Measurements from ENCODE around the gene RHBG. TPM values are rescaled to one million over a fixed set of nuclear protein-coding genes. Genes with fewer than 3 reads are reported as not detected.

Gene RHBG
- total RNA-seq, 1 experiment from 2014 or later = 5.7 TPM

DNA sequence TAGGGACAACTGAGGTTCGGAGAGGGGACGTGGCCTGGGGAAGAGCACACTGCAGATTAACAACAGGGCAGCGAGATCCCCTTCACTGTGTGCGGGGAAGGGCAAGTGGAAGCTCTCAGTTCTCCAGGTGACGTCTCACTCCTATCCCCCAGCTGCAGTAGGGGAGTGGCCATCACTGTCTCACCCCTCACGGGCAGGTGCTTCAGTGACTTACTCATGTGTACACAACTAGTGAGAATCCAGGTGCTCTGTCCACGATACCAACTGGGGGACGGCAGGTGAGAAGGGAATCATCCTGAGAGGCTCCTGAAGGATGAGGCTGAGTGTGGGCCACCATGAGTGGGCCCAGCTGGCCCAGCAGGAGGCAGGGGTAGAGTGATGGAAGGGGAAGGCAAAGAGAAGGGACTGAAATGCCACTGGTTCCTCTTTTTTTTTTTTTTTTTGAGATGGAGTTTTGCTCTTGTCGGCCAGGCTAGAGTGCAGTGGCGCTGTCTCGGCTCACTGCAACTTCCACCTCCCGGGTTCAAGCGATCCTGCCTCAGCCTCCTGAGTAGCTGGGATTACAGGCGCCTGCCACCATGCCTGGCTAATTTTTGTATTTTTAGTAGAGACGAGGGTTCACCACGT, 25.9 kb downstream of the RHBG start:
- H3K4me2 ChIP-seq (ENCODE audit: low read length) = no peak overlapping the region
- H3K9ac ChIP-seq (ENCODE audit: low read length) = no peak overlapping the region
- H3K4me1 ChIP-seq (ENCODE audit: control insufficient read depth in 1 of 2, insufficient read depth in 2 of 2, low read length in 2 of 2) = peaks cover 14 to 53% of the 10 kb centered on the region in 2 experiments
- H3K79me2 ChIP-seq (ENCODE audit: insufficient read depth, low read length) = no peaks in the 10 kb centered on the region
- intact Hi-C loops (cut with micrococcal nuclease) = no loop called here
- no peak for DNase-seq (ENCODE audit: low read depth, low spot score)
- no peaks in the 10 kb centered on the region for H3K27me3 ChIP-seq (ENCODE audit: insufficient read depth, low read length)
- no TSS peak for BruUV-seq (replicated peaks)
- H4K20me1 ChIP-seq (ENCODE audit: insufficient read depth) = no peaks in the 10 kb centered on the region
- H3K27ac ChIP-seq (ENCODE audit: low read depth, low read length) = no peak overlapping the region
- ChIA-PET CTCF (interaction anchor here (3.0 kb wide), 1 partner anchor 9 kb away, joined by 21 read pairs; no protein-coding TSS in a partner anchor), RAD21 (ENCODE audit: low non-redundant PET in 1 of 2, low total read pairs in 2 of 2, uncharacterized antibody in 2 of 2, unreplicated experiment in 2 of 2) (no interaction called here), POLR2A (no interaction called here)
- no peaks in the 10 kb centered on the region for H3K36me3 ChIP-seq (ENCODE audit: control insufficient read depth in 1 of 2, insufficient read depth in 2 of 2, low read length in 2 of 2)
- no peak for ATAC-seq
- H3K9me2 ChIP-seq (ENCODE audit: insufficient read depth) = no peaks in the 10 kb centered on the region
- H3K9me3 ChIP-seq (ENCODE audit: control insufficient read depth in 1 of 2, insufficient read depth in 1 of 2, low read depth in 1 of 2, low read length in 2 of 2) = no peaks in the 10 kb centered on the region
- H3K4me3 ChIP-seq (replicated peaks in 1 of 2; ENCODE audit: low read depth in 1 of 2, low read length in 2 of 2) = no peak overlapping the region
- no peak for TF ChIP-seq SP1 (IDR thresholded peaks at IDR 0.05; ENCODE audit: low read depth)
- TF ChIP-seq, protein P1, sequence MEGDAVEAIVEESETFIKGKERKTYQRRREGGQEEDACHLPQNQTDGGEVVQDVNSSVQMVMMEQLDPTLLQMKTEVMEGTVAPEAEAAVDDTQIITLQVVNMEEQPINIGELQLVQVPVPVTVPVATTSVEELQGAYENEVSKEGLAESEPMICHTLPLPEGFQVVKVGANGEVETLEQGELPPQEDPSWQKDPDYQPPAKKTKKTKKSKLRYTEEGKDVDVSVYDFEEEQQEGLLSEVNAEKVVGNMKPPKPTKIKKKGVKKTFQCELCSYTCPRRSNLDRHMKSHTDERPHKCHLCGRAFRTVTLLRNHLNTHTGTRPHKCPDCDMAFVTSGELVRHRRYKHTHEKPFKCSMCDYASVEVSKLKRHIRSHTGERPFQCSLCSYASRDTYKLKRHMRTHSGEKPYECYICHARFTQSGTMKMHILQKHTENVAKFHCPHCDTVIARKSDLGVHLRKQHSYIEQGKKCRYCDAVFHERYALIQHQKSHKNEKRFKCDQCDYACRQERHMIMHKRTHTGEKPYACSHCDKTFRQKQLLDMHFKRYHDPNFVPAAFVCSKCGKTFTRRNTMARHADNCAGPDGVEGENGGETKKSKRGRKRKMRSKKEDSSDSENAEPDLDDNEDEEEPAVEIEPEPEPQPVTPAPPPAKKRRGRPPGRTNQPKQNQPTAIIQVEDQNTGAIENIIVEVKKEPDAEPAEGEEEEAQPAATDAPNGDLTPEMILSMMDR (IDR thresholded peaks at IDR 0.05 in 2 of 3, conservative IDR thresholded peaks at IDR 0.05 in 1 of 3; ENCODE audit: borderline replicate concordance in 1 of 3, insufficient read depth in 1 of 3, low read depth in 2 of 3, low read length in 2 of 3) = no peak
- TF ChIP-seq EZH2phosphoT487 (IDR thresholded peaks at IDR 0.05; ENCODE audit: borderline replicate concordance) = no peak
- TF ChIP-seq CEBPB (IDR thresholded peaks at IDR 0.05; ENCODE audit: low read depth) = no peak
- TF ChIP-seq, protein P2, sequence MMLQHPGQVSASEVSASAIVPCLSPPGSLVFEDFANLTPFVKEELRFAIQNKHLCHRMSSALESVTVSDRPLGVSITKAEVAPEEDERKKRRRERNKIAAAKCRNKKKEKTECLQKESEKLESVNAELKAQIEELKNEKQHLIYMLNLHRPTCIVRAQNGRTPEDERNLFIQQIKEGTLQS (IDR thresholded peaks at IDR 0.05) = no peak
- TF ChIP-seq RAD21 (IDR thresholded peaks at IDR 0.05; ENCODE audit: low read depth) = no peak
- no peak for TF ChIP-seq ZNF274 (IDR thresholded peaks at IDR 0.05; ENCODE audit: low read depth, low read length)
- TF ChIP-seq, protein P3, sequence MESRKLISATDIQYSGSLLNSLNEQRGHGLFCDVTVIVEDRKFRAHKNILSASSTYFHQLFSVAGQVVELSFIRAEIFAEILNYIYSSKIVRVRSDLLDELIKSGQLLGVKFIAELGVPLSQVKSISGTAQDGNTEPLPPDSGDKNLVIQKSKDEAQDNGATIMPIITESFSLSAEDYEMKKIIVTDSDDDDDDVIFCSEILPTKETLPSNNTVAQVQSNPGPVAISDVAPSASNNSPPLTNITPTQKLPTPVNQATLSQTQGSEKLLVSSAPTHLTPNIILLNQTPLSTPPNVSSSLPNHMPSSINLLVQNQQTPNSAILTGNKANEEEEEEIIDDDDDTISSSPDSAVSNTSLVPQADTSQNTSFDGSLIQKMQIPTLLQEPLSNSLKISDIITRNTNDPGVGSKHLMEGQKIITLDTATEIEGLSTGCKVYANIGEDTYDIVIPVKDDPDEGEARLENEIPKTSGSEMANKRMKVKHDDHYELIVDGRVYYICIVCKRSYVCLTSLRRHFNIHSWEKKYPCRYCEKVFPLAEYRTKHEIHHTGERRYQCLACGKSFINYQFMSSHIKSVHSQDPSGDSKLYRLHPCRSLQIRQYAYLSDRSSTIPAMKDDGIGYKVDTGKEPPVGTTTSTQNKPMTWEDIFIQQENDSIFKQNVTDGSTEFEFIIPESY (IDR thresholded peaks at IDR 0.05; ENCODE audit: extremely low read depth, insufficient replicate concordance, low read length) = no peak
- no peak for TF ChIP-seq EZH2 (IDR thresholded peaks at IDR 0.05)
- no peak for TF ChIP-seq CBX3 (IDR thresholded peaks at IDR 0.05; ENCODE audit: low read depth)
- no peak for TF ChIP-seq EGR1 (IDR thresholded peaks at IDR 0.05; ENCODE audit: low read depth)
- no peak for TF ChIP-seq ELF1 (IDR thresholded peaks at IDR 0.05; ENCODE audit: borderline replicate concordance, low read depth)
- TF ChIP-seq, protein P4, sequence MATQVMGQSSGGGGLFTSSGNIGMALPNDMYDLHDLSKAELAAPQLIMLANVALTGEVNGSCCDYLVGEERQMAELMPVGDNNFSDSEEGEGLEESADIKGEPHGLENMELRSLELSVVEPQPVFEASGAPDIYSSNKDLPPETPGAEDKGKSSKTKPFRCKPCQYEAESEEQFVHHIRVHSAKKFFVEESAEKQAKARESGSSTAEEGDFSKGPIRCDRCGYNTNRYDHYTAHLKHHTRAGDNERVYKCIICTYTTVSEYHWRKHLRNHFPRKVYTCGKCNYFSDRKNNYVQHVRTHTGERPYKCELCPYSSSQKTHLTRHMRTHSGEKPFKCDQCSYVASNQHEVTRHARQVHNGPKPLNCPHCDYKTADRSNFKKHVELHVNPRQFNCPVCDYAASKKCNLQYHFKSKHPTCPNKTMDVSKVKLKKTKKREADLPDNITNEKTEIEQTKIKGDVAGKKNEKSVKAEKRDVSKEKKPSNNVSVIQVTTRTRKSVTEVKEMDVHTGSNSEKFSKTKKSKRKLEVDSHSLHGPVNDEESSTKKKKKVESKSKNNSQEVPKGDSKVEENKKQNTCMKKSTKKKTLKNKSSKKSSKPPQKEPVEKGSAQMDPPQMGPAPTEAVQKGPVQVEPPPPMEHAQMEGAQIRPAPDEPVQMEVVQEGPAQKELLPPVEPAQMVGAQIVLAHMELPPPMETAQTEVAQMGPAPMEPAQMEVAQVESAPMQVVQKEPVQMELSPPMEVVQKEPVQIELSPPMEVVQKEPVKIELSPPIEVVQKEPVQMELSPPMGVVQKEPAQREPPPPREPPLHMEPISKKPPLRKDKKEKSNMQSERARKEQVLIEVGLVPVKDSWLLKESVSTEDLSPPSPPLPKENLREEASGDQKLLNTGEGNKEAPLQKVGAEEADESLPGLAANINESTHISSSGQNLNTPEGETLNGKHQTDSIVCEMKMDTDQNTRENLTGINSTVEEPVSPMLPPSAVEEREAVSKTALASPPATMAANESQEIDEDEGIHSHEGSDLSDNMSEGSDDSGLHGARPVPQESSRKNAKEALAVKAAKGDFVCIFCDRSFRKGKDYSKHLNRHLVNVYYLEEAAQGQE (IDR thresholded peaks at IDR 0.05; ENCODE audit: low read depth) = no peak
- no peak for TF ChIP-seq FOSL1 (IDR thresholded peaks at IDR 0.05; ENCODE audit: low read depth)
- no peak overlapping the region for H2AFZ ChIP-seq (ENCODE audit: low read depth, low read length, poor library complexity, severe bottlenecking)
